HepG2 (cell line): ENCODE data around the gene DISP2. TPM values are rescaled to one million over a fixed set of nuclear protein-coding genes. Genes with fewer than 3 reads are reported as not detected.
A peak's percentile ranks its signal among the peaks of the same experiment; 100 is the strongest.

ENCODE experiments used
- ATM ChIP-seq: fragments of 450-650 bp; IDR thresholded peaks from 2 replicates; pipeline ENCODE4 v1.7.1; 2017; ENCODE audit warnings: mild to moderate bottlenecking, borderline replicate concordance
- DZIP1 ChIP-seq: sonication (generic); formaldehyde crosslinking; IDR thresholded peaks from 2 replicates; pipeline ENCODE4 v1.5.0; 2020; ENCODE audit warnings: mild to moderate bottlenecking, missing genetic modification reagents
- HDAC6 ChIP-seq: fragments of 200-600 bp; sonication (generic); IDR thresholded peaks from 2 replicates; pipeline ENCODE4 v1.7.0; 2017; ENCODE audit warnings: mild to moderate bottlenecking, antibody characterized with exemption, low read length, low read depth
- HMGXB3 ChIP-seq: sonication (generic); formaldehyde crosslinking; IDR thresholded peaks from 2 replicates; pipeline ENCODE4 v1.4.0; 2020; ENCODE audit warnings: missing genetic modification reagents, borderline replicate concordance
- MAX ChIP-seq: IDR thresholded peaks from 2 replicates; pipeline ENCODE4 v1.6.1; 2012; ENCODE audit warnings: inconsistent platforms
- MTA3 ChIP-seq: sonication (generic); formaldehyde crosslinking; IDR thresholded peaks from 2 replicates; pipeline ENCODE4 v1.4.0; 2020; ENCODE audit warnings: missing genetic modification reagents
- MTF2 ChIP-seq: sonication (generic); formaldehyde crosslinking; IDR thresholded peaks from 2 replicates; pipeline ENCODE4 v1.5.0; 2020; ENCODE audit warnings: missing genetic modification reagents, borderline replicate concordance
- NONO ChIP-seq, 2 experiments: fragments of 450-650 bp in 1 of 2; sonication (generic) in 1 of 2; formaldehyde crosslinking in 1 of 2; IDR thresholded peaks in 1 of 2; conservative IDR thresholded peaks in 1 of 2; 2 replicates each; pipeline versions ENCODE4 v1.6.1 to v1.8.0; 2017 to 2022; ENCODE audit warnings: mild to moderate bottlenecking in 1 of 2, missing genetic modification reagents in 1 of 2, moderate library complexity in 1 of 2
- PCBP2 ChIP-seq: fragments of 200-400 bp; formaldehyde crosslinking; optimal IDR thresholded peaks from 2 replicates; pipeline ENCODE3; 2018; ENCODE audit warnings: low read length, low read depth; ENCODE audit not compliant: poor library complexity, severe bottlenecking
- SALL2 ChIP-seq: sonication (generic); formaldehyde crosslinking; IDR thresholded peaks from 2 replicates; pipeline ENCODE4 v1.8.1; 2023; ENCODE audit warnings: mild to moderate bottlenecking, missing genetic modification reagents, inconsistent platforms
- SP140L ChIP-seq: sonication (generic); formaldehyde crosslinking; IDR thresholded peaks from 2 replicates; pipeline ENCODE4 v1.4.0; 2020; ENCODE audit warnings: missing genetic modification reagents, borderline replicate concordance
- TBP ChIP-seq: sonication (generic); formaldehyde crosslinking; IDR thresholded peaks from 2 replicates; pipeline ENCODE4 v1.5.0; 2020; ENCODE audit warnings: missing genetic modification reagents
- TEAD3 ChIP-seq: optimal IDR thresholded peaks from 2 replicates; pipeline ENCODE3; 2016; ENCODE audit warnings: borderline replicate concordance
- XBP1 ChIP-seq: sonication (generic); formaldehyde crosslinking; IDR thresholded peaks from 2 replicates; pipeline ENCODE4 v1.5.0; 2020; ENCODE audit warnings: missing genetic modification reagents
- ZBTB7A ChIP-seq: sonication (generic); formaldehyde crosslinking; IDR thresholded peaks from 2 replicates; pipeline ENCODE4 v1.8.0; 2022; ENCODE audit warnings: mild to moderate bottlenecking, missing genetic modification reagents
- ZNF101 ChIP-seq: sonication (generic); formaldehyde crosslinking; IDR thresholded peaks from 2 replicates; pipeline ENCODE4 v1.4.0; 2020; ENCODE audit warnings: mild to moderate bottlenecking, low read depth, missing genetic modification reagents, borderline replicate concordance
- ZNF276 ChIP-seq: sonication (generic); formaldehyde crosslinking; IDR thresholded peaks from 2 replicates; pipeline ENCODE4 v1.4.0; 2020; ENCODE audit warnings: mild to moderate bottlenecking, low read depth, missing genetic modification reagents
- ZNF451 ChIP-seq: sonication (generic); formaldehyde crosslinking; IDR thresholded peaks from 2 replicates; pipeline ENCODE4 v1.5.0; 2020; ENCODE audit warnings: mild to moderate bottlenecking, missing genetic modification reagents
- ZNF879 ChIP-seq: sonication (generic); formaldehyde crosslinking; IDR thresholded peaks from 2 replicates; pipeline ENCODE4 v1.8.1; 2023; ENCODE audit warnings: missing genetic modification reagents
- polyA plus RNA-seq, 8 experiments: library from polyadenylated mRNA; depleted of rRNA in 3 of 8; stranded (reverse) in 7 of 8; unstranded in 1 of 8; fragments of >200 nt; fragmentation: Illumina TruSeq in 4 of 8; extraction: Trizol in 4 of 8; gene quantifications; 2 replicates each; pipeline versions ENCODE4 v1.2.1 to v1.2.3, GENCODE V29; 2011 to 2016; ENCODE audit warnings: low read depth in 4 of 8, missing spikeins in 1 of 8, mixed read lengths in 1 of 8; ENCODE audit not compliant: insufficient read depth in 1 of 8
- total RNA-seq, 5 experiments: library from RNA; depleted of rRNA; stranded (reverse); fragments of >200 nt; fragmentation: Illumina TruSeq; extraction: Trizol; gene quantifications; 2 replicates each; pipeline ENCODE4 v1.2.3, GENCODE V29; 2016; ENCODE audit warnings: low read depth in 1 of 5

Gene DISP2
- total and polyA plus RNA-seq, 2 of the 13 experiments (the other 11 are each of a cell fraction or from before 2014, with no cell fraction given), result 0.09 to 0.32 TPM

- TF ChIP-seq ZNF276 (CRISPR knock-in tag) (peak; percentile 97), TBP (no peak), SP140L (peak; percentile 55; the same call in 1 of the 2 replicates), MTA3 (no peak), HDAC6 (no peak), ZNF451 (CRISPR knock-in tag) (peak; percentile 97), ZNF879 (CRISPR knock-in tag) (peak; percentile 95), ATM (no peak), ZNF101 (peak; percentile 69; the same call in 1 of the 2 replicates), XBP1 (CRISPR knock-in tag) (0 out of 2 replicates have a peak, but pooled peaks have one; percentile 36), MTF2 (CRISPR knock-in tag) (no peak), MAX (peak; percentile 97), HMGXB3 (CRISPR knock-in tag) (peak; percentile 81; the same call in 1 of the 2 replicates), ZBTB7A (peak; percentile 78; the same call in 1 of the 2 replicates), DZIP1 (CRISPR knock-in tag) (0 out of 2 replicates have a peak, but pooled peaks have one; percentile 66), SALL2 (CRISPR knock-in tag) (peak; percentile 99), NONO (IDR thresholded peaks at IDR 0.05) (no peak), NONO (CRISPR knock-in tag; conservative IDR thresholded peaks at IDR 0.05) (peak; percentile 66), TEAD3 (CRISPR knock-in tag) (peak; percentile 53), PCBP2 (no peak)
Measured at GRCh38 chr15:40367686-40368611, 9.9 kb downstream of the DISP2 start (continued).
